ENCODE measurements around the gene MGST2.

The MGST2 gene

DNA sequence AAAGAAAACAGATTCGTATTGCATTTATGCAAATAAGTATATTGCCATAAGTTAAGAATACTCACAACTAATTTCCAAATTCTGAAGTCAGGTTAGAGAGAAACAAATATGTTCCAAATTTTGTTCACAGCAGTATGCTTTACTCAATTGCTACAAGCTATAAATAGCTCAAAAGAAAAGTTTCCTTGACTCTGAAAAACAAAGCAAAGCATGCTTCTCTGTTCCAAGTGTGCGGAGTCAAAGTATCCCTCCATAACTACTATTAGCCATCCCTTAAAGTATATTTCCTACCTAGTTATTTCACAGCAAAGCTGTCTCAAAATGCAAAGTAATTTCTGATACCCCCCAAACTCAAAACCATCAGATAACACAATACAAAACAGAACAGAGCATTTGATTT, 47.3 kb downstream of the MGST2 start:
- no peak for DNase-seq

DNA sequence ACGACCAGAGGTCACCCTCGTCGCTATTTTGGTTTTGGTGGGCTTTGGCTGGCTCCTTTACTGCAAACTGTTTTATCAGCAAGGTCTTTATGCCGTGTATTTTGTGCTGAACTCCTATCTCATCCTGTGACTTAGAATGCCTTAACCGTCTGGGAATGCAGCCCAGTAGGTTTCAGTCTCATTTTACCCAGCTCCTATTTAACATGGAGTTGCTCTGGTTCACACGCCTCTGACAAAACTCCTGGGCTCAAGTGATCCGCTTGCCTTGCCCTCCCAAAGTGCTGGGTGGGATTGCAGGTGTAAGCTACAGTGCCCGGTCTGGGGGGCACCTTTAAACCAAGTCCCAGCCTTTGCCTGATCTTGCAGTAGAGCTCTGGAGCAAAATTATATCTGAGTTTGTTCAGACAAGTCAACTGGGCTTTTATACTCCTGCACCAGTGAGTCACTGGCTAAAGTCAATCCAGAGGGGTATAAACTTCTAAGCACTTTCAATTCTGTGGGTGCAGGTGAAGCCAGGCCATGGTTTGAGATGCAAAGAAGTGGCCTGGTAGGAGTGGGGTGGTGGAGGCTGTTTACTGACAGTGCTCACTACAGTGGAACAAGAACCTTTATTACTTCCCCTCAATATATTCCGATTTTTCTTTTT, 50.2 kb downstream of the MGST2 start:
- DNase-seq = no peak

DNA sequence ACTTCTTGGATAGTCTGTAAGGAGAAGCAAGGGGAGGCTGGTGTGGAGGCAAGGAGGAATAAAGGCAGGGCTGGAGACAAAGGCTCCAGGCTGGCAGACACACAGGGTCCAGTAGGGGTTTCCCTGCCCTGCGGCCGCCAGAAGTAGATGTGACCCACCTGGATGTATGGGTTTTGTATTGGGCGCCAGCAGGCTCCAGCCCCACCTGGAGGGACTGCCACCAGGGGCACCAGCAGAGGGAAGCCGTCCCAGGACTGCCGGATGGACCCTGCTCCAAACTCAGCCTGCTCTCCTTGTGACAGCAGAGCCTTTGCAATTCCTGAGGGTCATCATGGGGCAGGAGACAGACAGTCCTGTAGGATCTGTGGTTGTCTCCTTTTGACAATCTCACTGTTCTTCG, 52.7 kb downstream of the MGST2 start:
- no peak for DNase-seq

DNA sequence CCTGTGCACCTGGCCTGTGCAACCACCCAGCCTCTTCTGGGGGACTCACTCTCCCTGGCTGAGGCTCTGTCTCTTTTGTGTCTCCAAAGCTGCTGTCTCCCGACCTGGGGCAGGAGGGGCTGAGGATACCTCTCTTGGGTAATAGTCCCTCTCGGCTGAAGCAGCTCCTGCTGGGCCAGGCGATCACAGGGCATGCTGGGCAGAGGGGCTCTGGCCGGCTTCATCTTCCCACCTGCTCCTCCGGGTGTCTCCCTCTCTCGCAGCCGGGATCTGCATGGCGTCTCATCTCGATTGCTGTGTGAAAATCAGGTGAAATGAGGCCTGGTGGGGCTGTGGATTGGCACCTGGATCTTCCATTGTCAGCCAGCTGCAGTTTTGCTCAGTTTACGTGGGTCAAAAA, 53.2 kb downstream of the MGST2 start:
- DNase-seq = no peak

DNA sequence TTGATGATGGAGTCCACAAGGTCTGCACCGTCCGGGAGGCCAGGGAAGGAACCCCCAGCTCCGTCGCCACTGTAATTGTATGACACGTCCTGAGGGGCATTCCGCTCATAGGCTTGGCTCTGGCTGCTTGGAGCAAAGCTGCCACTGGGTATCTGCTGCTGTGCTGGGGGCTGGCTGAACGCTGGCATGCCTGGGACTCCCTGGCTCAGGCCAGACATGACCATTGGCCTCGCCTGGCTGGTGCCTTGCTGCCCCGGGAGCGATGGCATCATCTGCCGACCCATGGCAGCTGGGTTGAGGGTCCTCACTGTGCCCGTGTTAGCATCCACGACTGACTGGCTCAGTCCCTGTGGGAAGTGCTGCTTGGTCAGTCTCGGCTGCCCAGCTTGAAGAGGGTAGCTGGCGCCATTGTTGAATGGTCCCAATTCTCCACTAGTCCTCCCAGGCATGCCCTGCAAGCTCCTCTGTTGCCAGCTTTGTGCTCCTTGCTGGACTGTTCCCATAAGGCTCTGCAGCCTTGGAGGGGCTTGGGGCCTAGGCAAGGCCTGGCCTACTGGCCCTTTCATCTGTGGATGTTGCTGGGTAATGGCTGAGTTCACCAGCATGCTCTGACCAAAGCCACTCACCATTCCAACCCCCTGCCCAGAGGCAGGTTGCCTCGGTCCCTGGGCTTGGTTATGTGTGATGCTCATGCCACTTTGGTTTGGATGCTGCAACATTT, 53.9 kb downstream of the MGST2 start:
- no peak for DNase-seq

DNA sequence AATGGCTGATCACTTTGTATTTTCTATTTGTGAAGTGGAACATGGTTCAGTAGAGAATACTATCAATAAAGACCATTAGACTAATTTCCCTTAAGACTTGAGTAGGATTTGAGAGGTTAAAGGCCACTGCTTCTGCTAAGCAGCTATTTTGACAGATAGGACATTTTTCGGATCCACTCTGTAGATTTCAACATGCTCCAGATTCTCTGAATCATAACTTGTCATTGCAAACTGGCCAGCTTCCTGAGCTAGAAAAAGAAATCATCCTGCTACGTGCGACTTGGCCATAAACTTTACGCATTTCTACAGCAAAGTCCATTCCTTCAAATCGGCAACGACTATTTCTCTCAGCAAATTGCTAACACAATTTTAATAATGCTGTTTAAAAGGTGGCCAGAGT, 55.2 kb downstream of the MGST2 start:
- no peak for DNase-seq

DNA sequence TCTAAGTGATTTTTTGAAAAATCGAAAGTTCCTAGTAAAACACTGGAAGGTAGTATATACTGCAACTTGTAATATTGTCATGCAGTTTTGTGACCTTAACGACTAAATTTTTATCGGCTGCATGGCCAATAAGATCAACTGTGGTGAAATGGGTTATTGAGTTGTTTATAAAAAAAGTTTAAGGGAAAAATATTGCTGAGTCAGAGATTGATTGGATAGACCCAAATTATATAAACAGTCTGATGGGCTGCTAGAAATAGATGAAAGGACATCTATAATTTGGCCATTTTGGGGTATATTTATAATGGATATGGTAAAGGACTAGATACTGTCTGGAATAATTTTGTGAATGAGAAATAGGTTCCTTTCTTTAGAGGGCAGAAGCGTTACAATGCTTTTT, 56.2 kb downstream of the MGST2 start:
- DNase-seq = no peak

DNA sequence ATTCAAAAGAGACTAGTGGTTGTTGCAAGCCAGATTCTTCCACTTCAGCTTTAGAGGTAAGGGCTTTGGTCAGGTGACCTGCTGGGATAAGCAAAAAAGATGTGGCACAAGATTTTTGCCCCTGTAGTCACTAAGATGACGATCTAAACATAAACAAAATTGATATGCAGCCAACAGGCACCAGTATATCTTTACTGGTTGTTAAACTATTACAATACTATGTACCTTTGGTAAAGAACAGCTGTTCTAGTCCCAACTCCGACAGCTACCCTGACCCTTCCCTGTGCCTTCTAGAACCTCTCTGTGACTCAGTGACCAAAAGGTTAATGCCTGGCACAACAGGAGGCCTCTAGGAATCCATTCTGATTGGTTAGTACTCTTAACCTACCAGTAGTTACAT, 59.6 kb downstream of the MGST2 start:
- no peak for DNase-seq

DNA sequence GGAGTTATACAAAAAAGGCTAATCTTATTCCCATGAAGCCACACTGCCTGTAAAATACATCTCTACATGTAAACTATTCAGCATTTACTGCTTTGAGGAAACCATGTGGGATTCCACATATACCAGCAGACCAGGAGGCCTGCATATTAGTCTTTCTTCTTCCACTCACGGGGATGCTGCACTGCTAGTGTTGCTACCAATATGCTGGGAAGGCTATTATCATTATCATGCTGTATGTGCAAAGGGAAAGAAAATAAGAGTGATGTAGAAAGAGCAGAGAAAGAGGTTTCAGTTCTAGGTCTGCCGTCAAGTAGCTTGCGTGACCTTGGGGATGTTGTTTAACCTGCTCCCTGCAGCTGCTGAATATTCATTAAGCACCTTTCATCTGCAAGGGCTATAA, 61.0 kb downstream of the MGST2 start:
- DNase-seq = no peak

DNA sequence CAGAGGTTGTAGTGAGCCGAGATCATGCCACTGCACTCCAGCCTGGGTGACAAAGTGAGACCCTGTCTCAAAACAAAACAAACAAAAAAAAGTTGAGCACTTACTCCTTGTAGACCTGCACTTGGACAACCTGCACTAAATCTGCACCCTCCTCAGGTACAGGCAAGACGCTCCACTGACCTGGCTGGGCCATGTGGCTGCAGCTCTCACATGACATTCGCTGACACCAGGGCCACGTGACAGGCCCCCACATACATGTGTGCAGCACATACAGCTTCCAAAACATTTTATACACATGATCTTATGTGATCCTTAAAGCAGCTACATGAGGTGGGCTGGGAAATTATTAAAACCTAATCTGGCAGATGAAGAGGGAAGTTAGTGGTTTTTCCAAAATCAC, 62.5 kb downstream of the MGST2 start:
- DNase-seq = no peak

DNA sequence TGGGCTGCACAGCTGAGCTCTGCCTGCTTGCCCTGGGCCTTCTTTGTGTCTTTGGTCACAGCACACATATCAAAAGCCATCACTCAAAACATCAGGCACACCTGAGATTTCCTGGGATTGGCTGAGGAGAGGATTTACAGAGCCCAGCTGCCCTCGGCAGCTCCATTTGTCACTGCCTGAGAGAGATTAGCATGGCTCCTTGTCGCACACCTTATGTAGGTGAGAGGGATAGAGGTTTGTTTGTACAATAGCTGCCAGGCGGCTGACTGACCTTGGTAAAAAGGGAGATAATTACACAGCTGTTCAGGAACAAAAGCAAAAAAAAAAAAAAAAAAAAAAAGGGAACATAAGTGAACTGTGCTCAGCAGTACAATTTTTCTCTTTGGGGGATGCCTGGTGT, 63.2 kb downstream of the MGST2 start:
- no peak for DNase-seq

DNA sequence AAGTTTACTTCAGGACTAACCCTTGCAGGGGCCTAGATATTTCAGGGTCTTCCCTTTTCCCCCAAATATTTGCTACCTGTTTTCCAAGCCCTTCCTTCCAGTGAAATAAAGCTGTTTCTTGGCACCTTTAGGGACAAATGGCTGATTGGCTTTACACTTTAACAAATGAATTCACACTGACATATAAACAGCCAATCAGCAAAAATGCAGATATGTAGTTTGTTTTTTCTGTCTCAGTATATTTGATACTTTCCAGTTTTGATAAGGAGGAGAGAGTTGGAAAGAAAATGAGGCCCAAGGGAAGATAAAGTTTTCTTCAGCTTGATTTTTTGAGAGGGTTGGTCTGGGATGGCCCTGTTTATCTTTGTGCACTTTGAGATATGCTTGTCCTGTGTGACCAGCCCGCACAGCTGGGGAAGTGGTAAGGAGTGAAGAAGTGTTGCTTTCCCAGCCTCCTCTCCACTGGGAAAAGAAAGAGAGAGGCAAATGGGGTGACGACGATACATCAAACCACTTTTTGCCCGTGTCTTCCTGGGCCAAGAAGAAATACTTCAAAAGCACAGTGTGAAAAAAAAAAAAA, 67.5 kb downstream of the MGST2 start:
- no peak for DNase-seq

DNA sequence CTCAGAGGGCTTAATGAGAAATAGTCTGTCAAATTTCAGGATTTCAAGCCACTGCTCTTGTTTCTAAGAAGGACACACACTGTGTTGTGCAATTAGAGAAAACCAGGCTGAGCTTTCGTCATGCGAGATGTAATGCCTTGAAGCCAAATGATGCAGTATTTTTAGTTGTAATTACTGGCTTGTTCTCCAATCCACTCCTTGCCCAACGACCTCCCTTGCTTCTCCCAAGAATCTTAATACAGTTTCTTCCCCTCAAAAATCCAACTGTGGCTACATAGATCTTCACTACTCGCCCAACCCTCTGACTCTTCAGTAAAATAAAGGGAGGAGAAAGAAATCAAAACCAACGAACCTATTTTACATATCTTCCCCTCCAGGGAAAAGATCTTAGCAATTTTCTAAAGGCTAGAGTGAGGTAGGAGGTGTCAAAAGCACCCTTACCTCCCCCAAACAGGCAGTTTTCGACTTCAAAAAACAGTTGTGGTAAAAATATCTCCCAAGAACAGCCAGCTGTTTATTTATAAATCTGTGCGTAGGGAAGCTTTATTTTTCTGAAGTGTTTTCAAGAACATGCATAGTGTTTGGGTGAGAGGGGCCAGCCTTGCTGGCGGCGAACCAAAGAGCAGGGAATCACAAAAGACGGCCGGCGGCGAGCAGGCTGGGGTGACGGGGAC, 68.7 kb downstream of the MGST2 start:
- DNase-seq = no peak

DNA sequence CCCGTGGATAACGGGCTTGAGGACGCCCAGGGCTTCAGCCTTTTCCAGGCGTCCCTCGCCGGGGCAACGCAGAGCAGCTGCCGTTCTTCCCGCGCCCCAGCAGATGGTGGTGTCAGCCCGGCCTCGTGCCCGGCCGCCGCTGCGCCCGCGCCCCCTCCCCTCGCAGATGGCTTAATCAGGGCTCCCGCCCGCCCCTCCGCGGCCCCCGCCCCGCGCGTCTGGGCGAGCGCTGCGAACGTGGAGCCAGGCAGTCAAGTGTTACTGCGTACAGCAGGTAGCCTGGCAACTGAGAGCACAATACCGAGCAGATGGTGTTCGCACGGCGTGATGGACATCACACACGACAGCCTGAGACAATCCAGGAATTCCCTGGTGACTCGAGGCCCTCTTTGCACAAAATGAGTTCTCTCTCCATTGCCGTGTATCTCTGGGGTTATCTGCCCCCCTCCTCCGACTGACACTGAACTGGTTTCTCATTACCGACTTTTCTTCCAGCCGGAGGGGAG, 69.3 kb downstream of the MGST2 start:
- peak in 3 of 4 experiments; percentile 9 to 23 (median 17) for DNase-seq

DNA sequence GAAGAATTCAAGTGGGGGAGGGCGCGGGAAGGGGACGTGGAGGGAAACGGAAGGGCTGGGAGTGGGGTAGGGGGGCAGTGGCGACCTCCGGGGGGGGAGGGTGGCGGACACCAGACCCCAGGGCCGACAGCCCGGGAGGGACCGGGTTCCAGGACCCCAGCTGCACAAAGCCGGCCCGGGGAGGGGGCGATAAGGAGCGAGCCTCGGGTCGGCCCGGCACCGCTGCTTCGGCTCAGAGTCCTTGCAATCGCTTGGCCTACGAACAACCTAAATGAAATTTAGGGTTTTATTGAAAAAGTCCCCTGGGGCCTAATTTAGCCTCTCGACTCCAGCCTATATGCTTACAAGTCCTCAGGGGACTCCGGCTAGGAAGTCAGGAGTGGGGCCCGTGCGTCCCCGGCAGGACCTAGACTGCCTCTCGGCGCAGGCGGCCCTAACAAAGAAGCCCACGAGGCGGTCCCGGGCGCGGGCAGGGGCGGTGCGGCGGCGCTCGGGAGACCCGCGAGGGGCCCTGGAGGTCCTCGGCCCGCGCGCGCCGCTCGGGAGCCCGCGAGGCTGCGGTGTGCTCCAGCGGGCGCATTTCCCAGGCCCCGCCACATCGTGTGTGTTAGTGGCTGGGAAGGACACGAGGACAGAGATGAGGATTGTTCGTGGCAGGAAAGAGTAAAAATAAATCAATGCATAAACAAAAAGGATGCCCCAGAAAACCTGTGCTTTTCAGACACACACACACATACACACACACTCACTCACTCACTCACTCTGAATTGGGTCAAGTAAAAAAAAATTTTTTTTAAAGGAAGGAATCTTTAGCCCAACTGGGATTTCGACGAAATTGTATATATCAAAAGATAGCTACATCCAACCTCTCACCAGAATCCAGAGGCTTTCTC, 70.0 kb downstream of the MGST2 start:
- DNase-seq = no peak

DNA sequence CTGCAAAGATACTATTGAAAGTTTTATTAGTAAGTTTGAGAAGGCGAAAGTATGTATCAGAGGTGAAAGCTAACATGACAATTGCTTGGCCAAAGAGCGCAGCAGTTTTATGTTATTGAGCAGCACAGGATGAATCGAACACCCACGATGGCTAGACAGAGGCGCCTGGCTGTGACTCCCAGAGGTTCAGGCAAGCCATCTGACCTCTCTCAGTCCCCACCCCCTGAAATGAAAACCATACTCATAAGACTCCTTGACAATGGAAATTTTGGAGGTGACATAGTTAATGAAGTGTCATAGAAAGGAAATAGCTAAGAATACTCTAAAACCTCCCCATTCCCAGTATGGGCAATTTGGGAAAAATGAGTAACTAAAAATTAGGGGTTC, 70.6 kb downstream of the MGST2 start:
- no peak for DNase-seq

DNA sequence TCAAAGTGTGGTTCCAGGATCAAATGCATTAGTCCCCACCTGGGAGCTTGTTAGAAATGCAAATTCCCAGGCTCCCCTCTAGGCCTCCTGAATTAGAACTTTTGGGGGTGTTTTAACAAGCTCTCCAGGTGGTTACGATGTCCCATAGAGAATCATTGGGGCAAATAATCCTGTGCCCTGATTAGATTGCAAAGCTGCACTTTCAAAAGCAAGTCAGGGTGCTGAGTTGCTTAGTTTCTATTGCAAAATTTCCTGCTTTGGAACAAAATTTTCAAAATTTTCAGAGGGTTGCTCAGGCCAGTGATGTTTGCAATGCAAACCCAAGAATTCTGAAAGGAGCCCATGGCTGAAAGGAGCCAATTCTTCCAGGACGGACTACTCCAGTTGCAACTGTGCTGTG, 71.0 kb downstream of the MGST2 start:
- DNase-seq = no peak

DNA sequence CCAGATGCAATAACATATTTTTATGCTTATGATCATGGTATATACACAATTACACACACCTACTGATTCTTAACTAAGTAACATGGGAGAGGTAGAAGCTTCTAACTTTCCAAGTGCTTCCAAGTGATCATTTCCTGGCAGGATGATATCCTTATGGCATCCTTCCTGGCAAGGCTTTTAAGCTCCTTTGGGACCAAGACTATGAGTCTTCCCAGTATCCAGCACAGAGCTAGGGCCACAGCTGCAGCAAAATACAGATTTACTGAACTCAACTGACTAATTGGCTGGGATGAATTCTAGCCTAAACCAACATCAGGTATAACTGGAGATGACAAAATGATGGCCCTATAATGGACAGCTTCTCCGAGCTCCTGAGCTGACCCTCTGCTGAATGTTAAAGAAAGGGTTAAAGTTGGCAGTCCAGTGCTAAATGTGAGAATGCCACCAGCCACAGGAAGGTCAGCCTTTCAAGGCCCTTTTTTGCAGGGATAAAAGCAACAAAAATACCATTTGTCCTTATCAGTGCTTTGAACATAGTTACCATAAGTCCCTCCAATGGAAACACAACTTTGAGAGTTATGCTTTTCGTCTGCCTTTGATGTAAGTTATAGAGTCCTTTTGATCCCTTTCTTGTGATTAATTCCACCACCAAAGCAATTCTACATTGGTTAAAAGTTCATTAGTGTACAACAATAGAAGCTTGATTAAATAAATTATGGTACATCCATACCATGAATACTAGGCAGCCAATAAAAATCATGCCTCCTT, 73.4 kb downstream of the MGST2 start:
- no peak for DNase-seq

DNA sequence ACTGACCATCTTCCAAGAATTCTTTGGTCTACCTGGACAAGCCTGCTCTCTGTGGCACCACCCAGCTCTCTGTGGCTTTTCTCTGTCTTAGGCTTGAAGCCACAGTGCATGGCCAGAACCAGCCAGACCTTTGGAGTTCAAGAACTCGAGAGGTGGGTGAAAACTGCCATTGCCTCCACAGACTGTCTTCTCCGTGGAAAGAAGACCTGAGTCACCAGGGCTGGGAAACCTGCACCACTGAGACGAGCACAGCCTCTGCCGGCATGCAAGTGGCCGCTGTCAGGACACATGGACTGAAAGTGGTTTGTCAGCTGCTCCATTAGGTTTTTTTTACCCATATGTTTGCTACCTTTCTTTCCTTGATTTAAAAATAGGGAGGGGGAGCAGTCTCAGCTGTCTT, 74.5 kb downstream of the MGST2 start:
- DNase-seq = no peak

DNA sequence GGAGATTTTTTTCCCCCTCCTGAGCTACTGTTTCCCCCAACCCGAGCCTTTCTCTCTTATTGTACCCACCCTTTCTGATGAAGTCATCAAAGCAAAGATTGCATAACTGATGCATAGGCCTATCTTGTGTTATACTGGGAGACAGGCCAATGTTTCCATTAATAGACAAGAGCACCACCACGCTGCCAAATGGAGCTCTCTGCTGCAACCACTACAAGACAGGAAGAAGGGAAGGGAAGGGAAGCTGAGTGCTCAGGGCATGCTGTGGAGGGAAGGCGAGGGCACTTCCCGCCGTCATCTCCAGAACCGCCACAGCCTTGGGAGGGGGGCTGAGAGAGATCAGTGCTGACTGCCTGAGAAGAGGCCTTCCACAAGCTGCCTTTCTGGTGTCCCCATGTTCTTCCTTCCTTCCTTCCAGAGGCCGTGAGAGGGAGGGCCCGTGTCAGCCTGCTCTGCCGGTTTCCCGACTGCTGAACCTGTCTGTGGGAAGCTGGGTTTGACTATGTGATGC, 75.0 kb downstream of the MGST2 start:
- DNase-seq = no peak

DNA sequence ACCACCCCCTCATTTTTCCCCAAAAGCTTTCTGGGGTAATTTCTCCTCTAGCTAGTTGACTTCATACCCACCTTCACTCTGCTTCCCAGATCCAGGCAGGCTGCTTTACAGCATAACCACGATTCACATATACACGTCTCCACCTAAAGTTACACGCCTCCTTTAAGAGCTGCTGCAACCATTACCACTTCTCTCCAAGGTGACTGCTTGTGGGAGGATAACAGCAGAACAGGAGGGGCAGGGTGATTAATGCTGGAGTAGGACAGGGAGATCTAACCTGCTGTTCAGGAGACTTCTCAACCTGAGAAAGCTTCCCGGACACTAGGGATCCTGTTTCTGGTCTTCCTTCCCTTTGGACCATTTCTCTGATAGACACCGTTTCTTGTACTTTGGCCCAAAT, 77.4 kb downstream of the MGST2 start:
- no peak for DNase-seq

DNA sequence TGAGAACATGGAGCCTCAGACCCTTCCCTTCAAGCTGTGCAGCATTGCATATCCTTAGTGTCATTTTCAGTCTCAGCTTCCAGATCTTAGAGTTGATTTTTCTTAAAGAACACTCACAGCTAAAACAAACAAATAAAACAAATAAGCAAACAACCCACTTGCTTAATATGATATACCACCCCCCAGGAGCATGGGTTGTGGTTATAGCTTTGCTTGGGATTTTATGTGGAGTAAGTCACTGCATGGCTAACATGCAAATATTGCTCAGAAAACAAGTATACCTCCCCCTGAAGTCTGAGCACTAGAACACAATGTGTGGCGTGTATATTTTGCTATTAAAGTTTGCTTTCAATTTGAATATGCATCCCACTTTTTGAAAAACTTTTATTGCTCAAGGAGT, 78.6 kb downstream of the MGST2 start:
- no peak for DNase-seq

All from activated CD4-positive, CD25-positive, alpha-beta regulatory T cell (primary cell).